Measurements from ENCODE around the gene AKR1C3. TPM values are rescaled to one million over a fixed set of nuclear protein-coding genes. Genes with fewer than 3 reads are reported as not detected.

Gene AKR1C3
- total RNA-seq, 2 experiments from 2014 or later: 1.9 to 2.0 TPM

- no peak overlapping the region for H3K4me3 ChIP-seq (ENCODE audit: low read length)
- no peaks in the 10 kb centered on the region for H3K27me3 Mint-ChIP-seq
- intact Hi-C loops (cut with DNase I, micrococcal nuclease): no loop called here
- no peak overlapping the region for H3K27ac Mint-ChIP-seq
- H3K36me3 Mint-ChIP-seq (ENCODE audit: low read depth): no peaks in the 10 kb centered on the region
- ATAC-seq (ENCODE audit: poor library complexity) (no peak), DNase-seq (no peak)
- H3K9me3 ChIP-seq (ENCODE audit: control insufficient read depth in 1 of 2, insufficient read depth in 1 of 2, low read length in 2 of 2): no peaks in the 10 kb centered on the region
- no peaks in the 10 kb centered on the region for H3K27me3 ChIP-seq (ENCODE audit: control insufficient read depth in 1 of 2, insufficient read depth in 2 of 2, low read length in 2 of 2)
- no peaks in the 10 kb centered on the region for H3K4me1 ChIP-seq (ENCODE audit: insufficient read depth, low read length)
- no peaks in the 10 kb centered on the region for H3K4me1 Mint-ChIP-seq (ENCODE audit: low read depth)
- peaks cover 2% of the 10 kb centered on the region for H3K9me3 Mint-ChIP-seq
- H3K27ac ChIP-seq (ENCODE audit: low read depth in 1 of 2, low read length in 2 of 2): no peak overlapping the region
- ChIA-PET POLR2A (no interaction called here), CTCF (no interaction called here)
- no peak overlapping the region for H3K4me3 Mint-ChIP-seq
- no peaks in the 10 kb centered on the region for H3K36me3 ChIP-seq (ENCODE audit: insufficient read depth, low read length)
- no peak for TF ChIP-seq CTCF (IDR thresholded peaks at IDR 0.05)
Observed at GRCh38 chr10:5064656-5065055, 29.6 kb upstream of the AKR1C3 start.

DNA sequence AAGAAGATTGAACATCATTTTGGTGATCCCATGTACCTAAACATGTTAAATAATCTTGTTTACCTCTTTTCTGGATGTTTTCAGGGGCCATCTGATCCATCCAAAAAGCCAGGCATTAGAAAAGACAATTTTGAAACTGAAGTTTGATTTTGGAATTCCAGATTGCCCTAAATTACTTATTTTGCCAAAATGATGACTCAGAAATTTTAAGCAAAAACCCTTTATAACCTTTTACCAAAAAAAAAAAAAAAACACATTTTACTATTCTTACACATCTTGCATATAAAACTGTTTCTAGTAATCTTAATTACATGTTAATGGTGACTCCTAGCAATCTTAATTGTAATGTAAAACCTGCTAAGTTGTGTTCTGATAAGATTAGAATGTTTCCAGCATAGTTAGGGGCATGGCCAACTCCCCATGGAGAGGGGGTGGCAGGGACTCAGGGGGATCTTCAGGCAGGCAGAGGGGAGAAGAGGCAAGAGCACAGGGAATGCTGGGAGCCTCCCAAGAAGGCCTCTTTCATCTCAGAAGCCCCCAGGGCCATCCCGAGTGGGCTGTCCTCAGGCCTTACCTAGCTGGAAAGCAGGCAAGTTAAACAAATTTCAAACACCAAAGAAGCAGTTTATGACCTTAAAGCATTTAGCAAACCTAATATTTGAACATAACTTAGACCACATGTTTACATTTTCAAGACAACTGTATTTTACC is 25.8 kb upstream of the AKR1C3 start:
- no peak overlapping the region for H3K4me3 Mint-ChIP-seq
- ChIA-PET POLR2A (no interaction called here), CTCF (no interaction called here)
- Histone ChIP-seq H3K4me1 (ENCODE audit: insufficient read depth, low read length) (no peaks in the 10 kb centered on the region), H3K27me3 (ENCODE audit: control insufficient read depth in 1 of 2, insufficient read depth in 2 of 2, low read length in 2 of 2) (no peaks in the 10 kb centered on the region), H3K27ac (ENCODE audit: low read depth in 1 of 2, low read length in 2 of 2) (no peak overlapping the region), H3K4me3 (ENCODE audit: low read length) (no peak overlapping the region), H3K36me3 (ENCODE audit: insufficient read depth, low read length) (no peaks in the 10 kb centered on the region), H3K9me3 (ENCODE audit: control insufficient read depth in 1 of 2, insufficient read depth in 1 of 2, low read length in 2 of 2) (no peaks in the 10 kb centered on the region)
- no peak for TF ChIP-seq CTCF (IDR thresholded peaks at IDR 0.05)
- no peak for DNase-seq
- H3K4me1 Mint-ChIP-seq (ENCODE audit: low read depth): no peaks in the 10 kb centered on the region
- intact Hi-C loops (cut with DNase I, micrococcal nuclease): no loop called here
- peaks cover 8% of the 10 kb centered on the region for H3K9me3 Mint-ChIP-seq
- no peak for ATAC-seq (ENCODE audit: poor library complexity)
- no peaks in the 10 kb centered on the region for H3K27me3 Mint-ChIP-seq
- no peak overlapping the region for H3K27ac Mint-ChIP-seq
- H3K36me3 Mint-ChIP-seq (ENCODE audit: low read depth): no peaks in the 10 kb centered on the region

- no peak overlapping the region for H3K27ac ChIP-seq (ENCODE audit: low read depth in 1 of 2, low read length in 2 of 2)
- Mint-ChIP-seq H3K27me3 (no peaks in the 10 kb centered on the region), H3K9me3 (peaks cover 8% of the 10 kb centered on the region)
Observed at GRCh38 chr10:5070648-5071410, 23.4 kb upstream of the AKR1C3 start.

More at GRCh38 chr10:5070648-5071410, 23.4 kb upstream of the AKR1C3 start:
- H3K27me3 ChIP-seq (ENCODE audit: control insufficient read depth in 1 of 2, insufficient read depth in 2 of 2, low read length in 2 of 2): no peaks in the 10 kb centered on the region
- no peak overlapping the region for H3K4me3 ChIP-seq (ENCODE audit: low read length)
- ChIA-PET CTCF (no interaction called here), POLR2A (no interaction called here)
- no peaks in the 10 kb centered on the region for H3K36me3 ChIP-seq (ENCODE audit: insufficient read depth, low read length)
- Mint-ChIP-seq H3K36me3 (ENCODE audit: low read depth) (no peaks in the 10 kb centered on the region), H3K27ac (no peak overlapping the region), H3K4me1 (ENCODE audit: low read depth) (no peaks in the 10 kb centered on the region), H3K4me3 (no peak overlapping the region)
- intact Hi-C loops (cut with DNase I, micrococcal nuclease): no loop called here
- H3K4me1 ChIP-seq (ENCODE audit: insufficient read depth, low read length): no peaks in the 10 kb centered on the region
- H3K9me3 ChIP-seq (ENCODE audit: control insufficient read depth in 1 of 2, insufficient read depth in 1 of 2, low read length in 2 of 2): no peaks in the 10 kb centered on the region
- no peak for TF ChIP-seq CTCF (IDR thresholded peaks at IDR 0.05)
- ATAC-seq (ENCODE audit: poor library complexity) (no peak), DNase-seq (no peak)

All from CD4-positive, alpha-beta T cell (primary cell).